Spleen (tissue), 7 donors: ENCODE results near the gene IL2.

Experiments
- POLR2A ChIP-seq, 3 donors: fragments of 450-650 bp; IDR thresholded peaks; one replicate each; pipeline ENCODE4 v1.5.1; 2017; ENCODE audit warnings: antibody characterized with exemption in 3 of 3, mild to moderate bottlenecking in 1 of 3
- POLR2AphosphoS5 ChIP-seq, 3 donors: sonication (generic); formaldehyde crosslinking; IDR thresholded peaks; one replicate each; pipeline ENCODE4 v1.5.1; 2017; ENCODE audit warnings: antibody characterized with exemption in 3 of 3
- TF ChIP-seq, protein P1 (sequence below), 11 experiments: fragments of 200-600 bp in 7 of 11; fragments of 450-650 bp in 4 of 11; sonication (generic) in 4 of 11; IDR thresholded peaks in 8 of 11; conservative IDR thresholded peaks in 3 of 11; 1 replicate in 7 of 11; 2 replicates in 4 of 11; pipeline versions ENCODE4 v1.4.0 to v1.8.0; 2016 to 2021; ENCODE audit warnings: antibody characterized with exemption in 11 of 11, inconsistent platforms in 4 of 11, mild to moderate bottlenecking in 1 of 11
- donor health status: DM: no; HTN: no; CAD: no; lungs with moderate emphysema.
- donor health status: DM: no; HTN: no; CAD: no.
- donor health status: DM: no; HTN: no; CAD: no.

DNA sequence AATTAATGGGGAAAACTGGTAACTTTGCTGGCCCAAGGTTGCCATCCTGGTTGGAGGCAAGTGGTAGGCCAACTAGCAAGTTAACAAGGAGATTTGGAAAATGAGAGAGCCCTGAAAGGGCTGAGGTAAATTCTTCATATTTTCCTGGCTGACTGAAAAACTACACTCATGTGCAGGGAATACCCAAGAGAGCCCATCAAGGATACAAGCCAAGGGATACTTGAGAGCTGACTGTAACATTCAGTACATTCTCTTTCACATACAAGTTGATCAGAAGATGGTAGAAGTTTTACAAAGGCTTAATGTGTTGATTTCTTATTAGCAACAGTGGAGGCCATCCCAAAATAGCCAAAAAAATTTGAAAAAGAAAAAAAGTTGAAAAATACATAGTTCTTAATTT lies 33.3 kb downstream of the IL2 start:
- TF ChIP-seq, protein P1, sequence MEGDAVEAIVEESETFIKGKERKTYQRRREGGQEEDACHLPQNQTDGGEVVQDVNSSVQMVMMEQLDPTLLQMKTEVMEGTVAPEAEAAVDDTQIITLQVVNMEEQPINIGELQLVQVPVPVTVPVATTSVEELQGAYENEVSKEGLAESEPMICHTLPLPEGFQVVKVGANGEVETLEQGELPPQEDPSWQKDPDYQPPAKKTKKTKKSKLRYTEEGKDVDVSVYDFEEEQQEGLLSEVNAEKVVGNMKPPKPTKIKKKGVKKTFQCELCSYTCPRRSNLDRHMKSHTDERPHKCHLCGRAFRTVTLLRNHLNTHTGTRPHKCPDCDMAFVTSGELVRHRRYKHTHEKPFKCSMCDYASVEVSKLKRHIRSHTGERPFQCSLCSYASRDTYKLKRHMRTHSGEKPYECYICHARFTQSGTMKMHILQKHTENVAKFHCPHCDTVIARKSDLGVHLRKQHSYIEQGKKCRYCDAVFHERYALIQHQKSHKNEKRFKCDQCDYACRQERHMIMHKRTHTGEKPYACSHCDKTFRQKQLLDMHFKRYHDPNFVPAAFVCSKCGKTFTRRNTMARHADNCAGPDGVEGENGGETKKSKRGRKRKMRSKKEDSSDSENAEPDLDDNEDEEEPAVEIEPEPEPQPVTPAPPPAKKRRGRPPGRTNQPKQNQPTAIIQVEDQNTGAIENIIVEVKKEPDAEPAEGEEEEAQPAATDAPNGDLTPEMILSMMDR (IDR thresholded peaks at IDR 0.05 in 8 of 11, conservative IDR thresholded peaks at IDR 0.05 in 3 of 11) = no peak
- no peak for TF ChIP-seq POLR2A (IDR thresholded peaks at IDR 0.05)
- TF ChIP-seq POLR2AphosphoS5 (IDR thresholded peaks at IDR 0.05) = no peak
